GM18867 (cell line): ENCODE measurements around the gene ING3.

ENCODE experiments used
- ATAC-seq: cut with Tn5 transposase; IDR thresholded peaks from one replicate; pipeline ENCODE4 v1.9.1; 2021; ENCODE audit warnings: mild to moderate bottlenecking, moderate library complexity; ENCODE audit not compliant: unreplicated experiment

ING3 gene

DNA sequence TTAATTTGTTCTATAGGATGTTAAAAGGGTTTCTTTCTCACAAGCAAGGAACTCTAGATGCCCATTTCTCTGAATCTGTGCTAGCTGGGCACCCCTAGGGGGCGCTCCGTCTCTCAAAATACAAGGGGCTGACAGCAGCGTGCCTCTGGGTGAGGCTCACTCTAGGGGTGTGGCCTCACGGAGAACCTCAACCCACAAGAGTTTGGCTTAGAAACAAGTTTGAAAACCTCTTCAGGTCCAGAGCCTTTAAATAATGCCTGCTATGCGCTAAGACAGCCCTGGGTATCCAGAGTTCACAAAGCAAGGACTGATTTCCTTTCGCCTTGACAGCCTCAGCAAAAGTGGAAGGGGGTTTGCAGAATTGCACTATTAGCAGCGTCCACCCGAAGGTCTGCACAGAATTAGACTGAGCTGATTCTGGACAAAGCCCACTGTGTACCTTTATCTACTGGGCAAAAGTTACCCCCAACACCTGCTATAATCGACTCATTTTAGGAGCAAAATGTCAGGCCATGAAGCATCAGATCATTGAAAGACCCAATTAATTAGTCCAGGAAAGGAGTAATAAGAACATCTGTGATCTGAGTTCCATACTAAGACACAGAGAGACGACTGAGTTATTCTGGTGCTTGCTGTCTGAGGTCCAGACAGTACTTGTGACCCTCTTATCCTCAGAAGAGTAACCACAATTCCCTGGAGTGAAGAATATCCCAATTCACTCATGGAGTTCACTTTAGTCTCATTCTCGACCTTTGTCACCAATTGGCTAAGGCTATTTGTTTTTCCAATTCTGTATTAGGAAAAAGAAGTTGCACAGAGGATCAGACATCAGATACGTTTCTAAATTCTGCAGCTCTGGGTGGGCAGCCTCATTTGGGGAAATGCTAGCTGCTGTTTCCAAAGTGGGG is 37.4 kb downstream of the ING3 start:
- peak; percentile 91 for ATAC-seq

- ATAC-seq: peak; percentile 63
These were observed 38.1 kb downstream of the ING3 start, which contains the start of gene CPED1 for GRCh38 chr7:120988591-120989256. Gene CPED1, plus strand, starts transcription at chr7:120988711. Its CDS starts 911 bp downstream, at chr7:120989622.

DNA sequence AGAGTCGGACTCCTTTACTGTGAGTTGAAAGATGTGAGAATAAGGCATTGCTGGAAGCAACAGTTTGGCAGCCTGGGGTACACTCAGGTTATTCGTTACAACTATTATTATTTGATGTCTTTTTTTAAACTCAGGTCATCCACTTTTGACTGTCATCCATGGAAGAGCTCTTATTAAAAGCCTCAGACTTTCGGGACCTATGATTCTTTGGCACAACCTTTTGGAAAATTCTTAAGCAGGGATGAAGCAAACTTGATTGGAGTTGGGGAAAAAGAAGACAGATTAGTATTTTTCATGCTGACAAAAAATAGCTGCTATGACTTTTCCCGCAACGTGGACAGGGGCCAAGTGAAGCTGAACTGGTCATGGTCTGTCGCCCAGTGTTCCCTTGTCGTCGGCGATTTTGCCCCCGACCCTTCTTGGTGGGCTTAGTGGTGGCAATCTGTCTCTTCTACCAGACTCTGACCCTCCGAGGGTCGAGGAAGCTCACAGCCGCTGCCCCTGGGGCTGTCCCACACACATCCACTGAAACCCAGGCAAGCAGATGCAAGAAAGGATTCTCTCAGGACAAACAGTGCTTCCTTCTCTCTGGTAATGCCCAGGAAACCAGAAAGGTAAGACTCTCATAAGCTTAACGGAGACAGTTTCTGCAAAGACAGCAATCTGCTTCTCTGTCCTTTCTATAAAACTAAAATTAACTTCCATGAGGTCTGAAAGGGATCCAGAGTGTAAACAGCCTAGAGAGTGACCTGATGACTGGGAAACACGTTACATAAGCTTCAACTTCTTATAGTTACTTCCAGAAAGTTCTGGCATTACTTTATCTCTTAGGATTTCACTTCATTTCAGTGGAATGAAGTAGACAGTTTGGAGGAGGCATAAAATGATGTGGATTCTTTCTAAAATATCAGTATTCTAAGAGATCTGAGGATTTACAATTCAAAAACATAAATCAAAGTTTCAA is 39.0 kb downstream of the ING3 start:
- ATAC-seq: no peak

- peak; percentile 11 for ATAC-seq
These were observed 40.0 kb downstream of the ING3 start for GRCh38 chr7:120990468-120991118.

DNA sequence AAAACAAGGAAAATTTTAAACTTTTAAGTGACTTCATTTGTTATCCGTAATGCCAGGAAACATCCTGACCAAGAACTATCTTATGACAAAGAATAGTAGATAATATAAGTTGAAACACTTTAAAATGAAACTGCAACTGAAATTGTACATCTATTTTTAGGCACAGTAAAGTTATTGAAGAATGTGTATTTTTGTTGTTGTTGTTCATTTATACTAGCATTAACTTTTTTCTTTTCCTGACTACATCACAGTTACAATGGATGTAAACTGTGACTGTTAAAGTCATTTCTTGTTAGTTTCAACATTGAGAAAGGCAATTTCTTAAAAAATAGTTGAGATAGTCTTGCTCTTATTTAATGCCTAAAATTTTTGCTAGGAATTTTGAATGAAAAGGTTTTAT is 40.6 kb downstream of the ING3 start:
- ATAC-seq: peak; percentile 37

DNA sequence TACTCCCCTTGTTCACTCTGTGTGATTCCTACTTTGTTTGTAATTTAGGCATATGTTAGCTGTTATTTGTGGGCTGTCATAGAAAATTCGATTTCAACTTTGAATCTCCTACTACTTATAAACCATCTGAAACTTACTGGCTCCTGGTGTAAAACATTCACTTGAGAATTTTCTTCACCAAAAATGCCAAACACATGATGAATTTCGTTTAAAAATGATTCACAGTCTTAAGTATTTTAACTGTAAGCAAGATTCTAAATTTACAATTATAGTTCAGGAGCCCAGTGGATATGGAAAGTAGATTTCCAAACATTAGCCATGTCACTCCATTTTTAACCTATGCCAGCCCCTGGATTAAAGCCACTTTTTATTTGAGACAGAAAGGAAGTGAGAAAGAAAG is 41.0 kb downstream of the ING3 start:
- no peak for ATAC-seq

DNA sequence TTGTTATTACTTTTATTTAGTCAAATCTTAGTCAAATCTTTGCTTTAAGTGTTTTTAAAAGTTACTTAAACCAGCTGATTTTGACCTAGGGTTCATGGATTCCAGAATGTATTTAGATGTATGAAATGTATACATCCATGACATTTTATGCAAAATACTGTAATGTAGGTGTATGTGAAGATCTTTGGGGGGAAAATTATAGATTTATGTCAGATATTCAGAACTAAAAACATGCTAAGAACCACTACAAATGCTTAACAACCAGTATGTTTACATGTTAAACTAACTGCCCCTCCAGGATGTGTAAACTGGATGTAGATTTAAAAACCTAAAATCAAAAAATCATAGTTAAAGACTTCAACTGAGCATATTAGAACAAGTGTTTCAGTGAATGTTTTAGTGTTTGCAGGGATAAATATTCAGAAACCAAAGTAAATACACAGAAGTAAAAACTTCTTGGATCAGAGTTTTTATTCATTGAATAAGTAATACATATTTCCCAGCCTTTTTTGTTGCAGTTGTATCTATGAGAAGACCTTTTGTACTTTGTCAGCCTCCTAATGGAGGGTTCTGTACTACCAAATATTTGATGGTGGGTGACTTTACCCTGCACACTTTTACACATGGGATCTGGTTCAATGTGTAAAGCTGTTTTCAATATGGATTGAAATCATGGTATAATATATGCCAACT is 41.8 kb downstream of the ING3 start:
- ATAC-seq: no peak

DNA sequence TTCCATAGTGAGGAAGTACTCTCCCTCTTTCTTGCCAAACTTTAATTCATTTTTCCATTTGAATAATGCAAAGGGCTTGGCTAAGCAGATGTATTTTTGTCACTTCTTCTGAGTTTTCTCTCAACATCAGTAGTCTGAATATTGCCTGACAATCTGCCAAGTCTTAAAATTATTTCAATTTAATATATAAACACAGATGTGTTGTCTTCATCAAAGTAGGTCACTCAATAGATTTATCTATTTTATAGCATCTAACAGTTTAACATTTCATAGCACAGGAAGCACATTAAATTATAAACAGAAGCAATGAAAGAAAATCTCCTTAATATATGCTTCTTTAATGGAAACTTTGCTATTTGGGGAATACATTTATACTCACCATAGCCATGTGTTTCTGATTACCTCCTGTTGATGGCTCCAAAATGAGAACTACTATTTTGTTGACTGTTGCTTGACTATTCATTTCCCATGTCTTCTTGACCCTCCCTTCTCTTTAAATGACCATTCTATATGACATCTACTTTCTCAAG is 42.5 kb downstream of the ING3 start:
- no peak for ATAC-seq

DNA sequence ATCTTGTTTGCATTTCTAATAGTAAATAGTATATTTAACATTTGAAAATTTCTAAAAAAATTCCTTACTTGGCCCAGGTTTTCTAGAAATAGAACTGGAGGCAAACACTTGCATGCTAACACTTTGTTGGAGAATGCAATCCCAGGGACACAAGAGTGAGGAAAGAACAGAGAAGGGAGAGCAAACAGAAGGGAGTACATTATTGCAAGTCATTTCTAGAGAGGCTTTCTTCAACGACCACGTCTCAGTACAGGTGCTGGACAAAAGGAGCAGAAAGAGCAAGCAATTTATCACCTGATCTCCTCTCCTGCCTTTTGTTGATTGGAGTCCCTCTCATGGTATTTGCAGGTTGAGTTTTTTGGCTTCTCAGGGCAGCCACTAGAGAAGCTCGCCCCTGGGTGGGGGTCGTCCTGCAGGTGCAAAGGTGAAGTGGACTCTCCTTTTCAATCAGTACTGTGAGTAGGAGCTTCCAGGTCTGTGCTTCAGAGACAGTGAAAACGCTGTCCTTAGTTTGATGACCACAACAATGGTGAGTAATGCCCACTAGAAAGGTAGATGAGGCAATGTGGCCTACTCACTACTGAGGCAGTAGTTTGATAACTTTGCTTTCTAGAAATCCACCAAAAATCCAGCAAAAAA is 43.1 kb downstream of the ING3 start:
- ATAC-seq: no peak

GRCh38 chr7:120994512-120995410 is 44.2 kb downstream of the ING3 start:
- ATAC-seq: no peak

GRCh38 chr7:120995654-120996053 is 45.1 kb downstream of the ING3 start:
- ATAC-seq: no peak

DNA sequence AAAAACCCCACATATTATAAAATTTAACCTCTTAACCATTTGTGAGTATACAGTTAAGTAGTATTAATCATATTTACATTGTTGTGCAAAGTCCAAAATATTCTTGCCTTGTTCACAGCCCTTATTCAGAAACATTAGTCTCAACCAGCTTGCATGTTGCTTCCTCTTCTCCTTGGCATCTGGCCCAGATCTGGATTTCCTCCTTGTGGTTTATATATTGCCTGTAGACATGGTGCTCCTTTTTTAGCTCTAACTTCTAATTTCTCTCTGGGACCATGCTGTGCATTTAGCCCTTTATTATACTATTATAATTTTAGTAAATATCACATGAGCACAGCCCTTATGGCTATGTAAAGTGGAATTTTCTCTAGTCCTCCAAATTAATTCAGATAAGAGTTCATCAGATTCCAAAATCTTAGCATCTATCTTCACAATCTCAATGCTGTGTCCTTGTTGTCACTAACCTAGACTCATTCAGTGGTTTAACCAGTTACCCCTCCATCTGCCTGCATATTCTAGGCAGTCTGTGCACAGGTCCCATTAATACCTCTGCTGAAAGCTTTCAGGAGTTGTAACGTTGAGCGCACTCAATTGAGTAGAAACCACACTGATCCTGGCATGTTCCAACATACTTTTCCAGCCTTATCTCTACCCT is 45.9 kb downstream of the ING3 start:
- ATAC-seq: peak; percentile 42

DNA sequence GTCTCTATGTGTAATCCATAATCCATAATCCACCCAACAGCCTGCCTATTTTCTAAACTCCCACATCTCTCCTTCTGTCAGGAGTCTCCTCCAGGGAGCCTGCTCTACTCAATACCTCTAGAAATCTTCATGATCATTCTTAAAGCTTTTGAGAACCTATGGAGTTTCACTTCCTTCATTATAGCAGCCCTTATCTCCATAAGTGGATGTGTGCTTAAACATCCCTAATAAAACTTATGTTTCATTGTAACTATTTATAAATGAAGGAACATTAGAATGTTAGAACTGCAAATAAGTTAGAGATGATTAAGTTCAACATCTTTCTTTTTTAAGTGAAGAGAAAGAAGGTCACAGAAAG is 46.4 kb downstream of the ING3 start:
- no peak for ATAC-seq

- ATAC-seq: no peak
These were observed 47.4 kb downstream of the ING3 start for GRCh38 chr7:120997882-120998474.

GRCh38 chr7:120998520-120998919 is 47.9 kb downstream of the ING3 start:
- no peak for ATAC-seq

DNA sequence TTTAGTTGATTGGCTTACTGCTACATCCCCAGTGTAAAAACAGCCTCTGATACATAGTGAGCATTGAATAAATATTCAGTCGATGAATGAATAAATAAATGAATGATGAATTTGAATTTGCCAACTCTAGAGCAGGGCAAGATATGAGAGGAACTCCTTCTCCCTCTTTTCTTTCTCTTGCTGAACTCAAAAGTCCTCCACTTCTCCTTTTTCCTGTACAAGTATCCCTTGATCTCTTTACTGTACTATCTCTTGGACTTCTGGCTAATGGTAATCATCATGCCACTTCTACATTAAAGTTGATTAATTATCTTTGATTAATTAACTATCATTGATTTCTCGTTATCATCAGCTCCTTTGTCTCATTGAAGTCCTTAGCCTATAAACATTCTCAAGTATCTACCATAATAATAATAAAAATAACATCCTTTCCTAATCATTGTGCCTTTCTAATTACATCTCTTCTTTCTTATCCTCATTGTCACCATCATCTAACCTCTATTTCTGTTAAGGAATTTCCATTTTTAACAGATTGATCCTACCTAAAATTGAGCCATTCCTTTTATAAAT is 48.5 kb downstream of the ING3 start:
- ATAC-seq: no peak
